ENCODE measurements around the gene GRIK5.

Gene GRIK5

DNA sequence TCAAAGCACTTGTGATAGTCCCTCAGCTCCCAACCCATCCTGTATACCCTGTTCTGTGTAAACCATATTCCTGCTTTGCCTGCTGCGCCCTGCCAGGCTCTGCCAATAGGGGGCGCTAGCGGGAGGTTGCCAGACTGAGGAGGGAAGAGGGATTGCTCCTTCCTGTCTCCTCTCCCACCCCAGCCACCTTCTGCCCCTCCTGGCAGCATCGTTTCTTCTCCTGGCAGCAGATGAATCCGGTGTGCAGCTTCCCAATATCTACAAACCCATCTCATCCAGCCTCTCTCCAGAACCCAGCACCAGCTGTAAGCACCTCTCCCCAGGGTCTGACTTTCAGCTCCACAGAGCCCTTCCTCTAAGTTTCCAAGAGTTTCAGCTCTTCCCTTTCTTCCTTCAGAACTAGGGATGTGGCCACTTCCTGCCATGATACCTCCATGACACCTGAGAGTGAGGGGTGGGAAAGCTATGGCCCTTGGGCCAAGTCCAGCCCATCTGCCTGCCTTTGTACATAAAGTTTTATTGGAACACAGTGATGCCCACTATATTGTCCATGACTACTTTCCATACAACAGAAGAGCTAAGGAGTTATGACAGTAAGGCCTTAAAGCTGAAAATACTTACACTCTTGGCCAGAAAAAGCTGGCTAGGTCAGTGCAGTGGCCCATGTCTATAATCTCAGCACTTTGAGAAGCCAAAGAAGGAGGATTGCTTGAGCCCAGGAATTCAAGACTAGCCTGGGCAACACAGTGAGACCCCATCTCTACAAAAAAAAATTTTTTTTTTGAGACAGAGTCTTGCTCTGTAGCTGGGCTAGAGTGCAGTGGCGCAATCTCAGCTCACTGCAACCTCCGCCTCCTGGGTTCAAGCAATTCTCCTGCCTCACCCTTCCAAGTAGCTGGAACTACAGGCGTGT is 41.4 kb downstream of the GRIK5 start:
- peak; percentile 81 for TF ChIP-seq CTCF (IDR thresholded peaks at IDR 0.05; ENCODE audit: low read depth, low read length, missing control alignments)
- H3K4me3 ChIP-seq (ENCODE audit: low read depth, low read length), result no peak overlapping the region
- DNase-seq (ENCODE audit: low read depth), result no peak

- DNase-seq (ENCODE audit: low read depth), result no peak
- no peak for TF ChIP-seq CTCF (IDR thresholded peaks at IDR 0.05; ENCODE audit: low read depth, low read length, missing control alignments)
- H3K4me3 ChIP-seq (ENCODE audit: low read depth, low read length), result no peak overlapping the region
These were observed 45.3 kb downstream of the GRIK5 start for GRCh38 chr19:42024622-42025111.

DNA sequence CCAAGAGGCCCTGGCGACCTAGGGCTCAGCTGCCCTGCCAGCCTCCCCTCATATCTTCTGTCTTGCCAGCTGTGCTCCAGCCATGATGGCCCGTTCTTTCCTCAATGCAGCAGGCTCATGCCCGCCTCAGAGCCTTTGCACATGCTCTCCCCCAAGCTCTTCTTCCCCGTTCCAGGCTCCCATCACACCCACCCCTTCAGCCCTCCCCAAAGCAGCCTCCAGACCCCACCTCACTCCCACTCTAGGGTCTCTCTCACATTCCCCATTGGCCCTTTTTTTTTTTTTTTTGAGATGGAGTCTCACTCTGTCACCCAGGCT is 46.1 kb downstream of the GRIK5 start:
- TF ChIP-seq CTCF (IDR thresholded peaks at IDR 0.05; ENCODE audit: low read depth, low read length, missing control alignments), result no peak
- no peak for DNase-seq (ENCODE audit: low read depth)
- no peak overlapping the region for H3K4me3 ChIP-seq (ENCODE audit: low read depth, low read length)

DNA sequence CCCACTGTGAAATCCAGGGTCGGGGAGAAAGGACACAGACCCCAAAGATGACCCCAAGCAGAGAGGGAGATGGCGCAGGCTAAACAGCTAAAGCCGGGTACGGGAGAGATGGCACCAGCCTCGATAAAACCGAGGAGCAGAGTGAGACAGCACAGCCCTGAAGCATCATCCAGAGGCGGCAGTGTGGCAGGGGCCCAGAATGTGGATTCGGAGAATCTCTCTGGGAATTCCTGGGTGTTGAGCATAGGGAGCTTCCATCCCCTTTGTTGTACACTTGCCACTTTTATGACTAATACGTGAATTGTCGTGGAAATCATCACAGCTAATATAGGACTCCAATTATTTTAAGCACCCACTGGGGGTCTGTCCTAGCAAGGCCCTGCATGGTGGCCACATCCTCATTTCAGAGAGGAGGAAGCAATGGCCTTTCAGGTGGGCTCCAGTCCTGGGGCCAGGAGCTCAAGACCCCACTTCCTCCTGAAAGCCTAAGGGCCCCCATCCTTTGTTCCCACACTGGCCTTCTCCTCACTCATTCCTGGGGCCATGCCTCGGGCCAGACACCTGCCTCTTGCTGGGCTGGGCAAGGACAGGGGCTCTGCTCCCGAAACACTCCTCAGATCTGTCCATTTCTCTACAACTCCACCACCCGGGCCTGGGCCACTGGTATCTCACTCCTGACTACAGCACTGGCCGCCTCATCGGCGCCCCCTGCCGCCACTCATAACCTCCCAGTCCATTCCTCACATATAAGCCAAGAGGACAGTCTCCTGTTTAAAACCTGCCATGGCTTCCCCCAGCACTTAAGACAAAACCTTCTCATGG is 46.7 kb downstream of the GRIK5 start:
- peak; percentile 68 for TF ChIP-seq CTCF (IDR thresholded peaks at IDR 0.05; ENCODE audit: low read depth, low read length, missing control alignments)
- DNase-seq (ENCODE audit: low read depth), result no peak
- no peak overlapping the region for H3K4me3 ChIP-seq (ENCODE audit: low read depth, low read length)

DNA sequence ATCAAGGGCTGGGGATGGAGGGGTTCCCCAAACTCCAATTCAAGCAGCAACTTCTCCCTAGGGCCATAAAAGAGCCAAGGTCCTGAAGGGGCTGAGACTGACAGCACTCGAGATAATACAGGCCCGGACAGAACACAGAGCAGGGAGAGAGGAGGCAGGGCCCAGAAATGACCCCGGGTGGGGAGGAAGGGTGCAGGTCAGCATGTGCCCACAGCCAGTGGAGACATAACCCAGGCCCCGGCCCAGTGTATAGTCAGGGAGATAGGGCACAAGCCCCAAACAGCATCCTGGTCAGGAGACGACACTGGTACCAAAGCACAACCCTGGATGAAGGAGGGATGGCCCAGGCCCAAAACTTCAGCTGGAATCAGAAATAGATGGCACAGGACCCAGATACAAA is 47.4 kb downstream of the GRIK5 start:
- DNase-seq (ENCODE audit: low read depth), result no peak
- no peak overlapping the region for H3K4me3 ChIP-seq (ENCODE audit: low read depth, low read length)
- TF ChIP-seq CTCF (IDR thresholded peaks at IDR 0.05; ENCODE audit: low read depth, low read length, missing control alignments), result no peak

DNA sequence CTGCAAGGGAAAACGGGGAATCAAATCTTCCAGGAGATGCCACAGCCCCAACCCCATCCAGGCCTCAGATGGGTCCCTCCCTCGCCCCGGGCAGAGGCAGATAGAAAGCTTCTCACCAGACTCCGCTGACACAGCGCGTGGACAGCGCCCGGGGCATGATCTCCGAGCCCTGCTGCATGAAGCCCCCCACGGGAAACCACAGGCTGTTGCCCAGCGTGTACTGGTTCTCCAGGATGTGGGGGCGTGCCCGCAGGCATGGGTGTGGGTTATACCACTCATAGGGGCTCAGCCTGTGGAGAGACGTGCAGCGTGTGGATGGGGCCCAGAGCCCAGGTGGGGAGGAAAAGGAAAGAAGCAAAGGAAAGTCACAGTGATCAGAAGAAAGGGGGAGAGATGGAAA is 48.8 kb downstream of the GRIK5 start:
- no peak for TF ChIP-seq CTCF (IDR thresholded peaks at IDR 0.05; ENCODE audit: low read depth, low read length, missing control alignments)
- no peak overlapping the region for H3K4me3 ChIP-seq (ENCODE audit: low read depth, low read length)
- DNase-seq (ENCODE audit: low read depth), result no peak

All from GM12864 (cell line).